ENCODE measurements around the gene FAM110A. TPM values are rescaled to one million over a fixed set of nuclear protein-coding genes. Genes with fewer than 3 reads are reported as not detected.

The FAM110A gene
- total and polyA plus RNA-seq, 9 of the 15 experiments (the other 6 are each of a cell fraction or from before 2014, with no cell fraction given) = 0.73 to 15.5 (median 3.6) TPM

DNA sequence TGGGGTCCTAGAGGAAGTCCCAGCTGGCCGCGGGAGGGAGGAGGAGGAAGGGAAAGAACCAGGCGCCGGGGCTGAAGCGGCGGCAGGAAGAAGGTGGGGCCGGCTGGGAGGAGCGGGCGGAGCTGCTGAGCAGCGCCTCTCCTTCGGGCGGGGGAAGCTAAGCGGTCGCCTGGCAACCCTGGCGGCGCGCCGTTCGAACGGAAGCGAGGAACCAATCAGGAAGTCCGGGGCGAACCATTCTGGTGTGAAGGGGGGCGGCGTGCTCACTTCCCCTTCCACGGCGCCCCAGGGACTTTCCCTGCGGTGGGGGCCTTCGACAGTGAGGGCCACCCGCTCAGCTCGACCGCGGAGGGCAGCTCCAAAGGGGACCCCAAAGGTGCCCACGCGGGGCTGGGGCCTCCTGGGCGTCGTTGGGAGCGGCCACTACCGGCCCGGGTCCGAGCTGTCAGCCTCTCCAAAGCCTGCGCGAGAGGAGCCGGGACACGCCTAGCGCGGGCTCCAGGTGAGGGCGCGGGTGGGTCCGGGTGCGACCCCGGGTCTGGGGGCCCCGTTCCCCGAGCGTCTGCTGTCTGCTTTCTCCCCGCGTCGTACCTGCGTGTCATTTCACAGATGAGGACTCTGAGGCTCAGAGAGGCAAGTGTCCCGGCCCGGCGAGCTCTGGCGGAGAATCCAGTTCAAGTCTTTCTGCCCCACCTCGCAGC, at the start of gene FAM110A (continued):
- TF ChIP-seq, protein P1, sequence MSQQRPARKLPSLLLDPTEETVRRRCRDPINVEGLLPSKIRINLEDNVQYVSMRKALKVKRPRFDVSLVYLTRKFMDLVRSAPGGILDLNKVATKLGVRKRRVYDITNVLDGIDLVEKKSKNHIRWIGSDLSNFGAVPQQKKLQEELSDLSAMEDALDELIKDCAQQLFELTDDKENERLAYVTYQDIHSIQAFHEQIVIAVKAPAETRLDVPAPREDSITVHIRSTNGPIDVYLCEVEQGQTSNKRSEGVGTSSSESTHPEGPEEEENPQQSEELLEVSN (IDR thresholded peaks at IDR 0.05; ENCODE audit: borderline replicate concordance in 1 of 2, extremely low read depth in 1 of 2, insufficient read depth in 1 of 2, insufficient read length in 1 of 2, low read depth in 1 of 2, low read length in 1 of 2, poor library complexity in 1 of 2, severe bottlenecking in 1 of 2) = peak in 1 of 2 experiments; percentile 21
- TF ChIP-seq, protein P2, sequence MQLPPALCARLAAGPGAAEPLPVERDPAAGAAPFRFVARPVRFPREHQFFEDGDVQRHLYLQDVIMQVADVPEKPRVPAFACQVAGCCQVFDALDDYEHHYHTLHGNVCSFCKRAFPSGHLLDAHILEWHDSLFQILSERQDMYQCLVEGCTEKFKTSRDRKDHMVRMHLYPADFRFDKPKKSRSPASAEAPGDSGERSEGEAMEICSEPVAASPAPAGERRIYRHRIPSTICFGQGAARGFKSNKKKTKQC (CRISPR knock-in tag; IDR thresholded peaks at IDR 0.05) = 0 out of 2 replicates have a peak, but pooled peaks have one; percentile 49
- TF ChIP-seq RBFOX2 (IDR thresholded peaks at IDR 0.05; ENCODE audit: low read depth, low read length) (peak; percentile 80), ZNF134 (CRISPR knock-in tag; conservative IDR thresholded peaks at IDR 0.05) (no peak), NRF1 (conservative IDR thresholded peaks at IDR 0.05 in 1 of 2, IDR thresholded peaks at IDR 0.05 in 1 of 2) (peak; percentile 67 to 75), TAL1 (IDR thresholded peaks at IDR 0.05) (no peak), GABPA (tag; conservative IDR thresholded peaks at IDR 0.05; ENCODE audit: low read depth) (peak; percentile 73), ZNF263 (CRISPR knock-in tag; IDR thresholded peaks at IDR 0.05; ENCODE audit: borderline replicate concordance) (peak; percentile 34; the same call in 1 of the 2 replicates), NFIC (IDR thresholded peaks at IDR 0.05) (0 out of 2 replicates have a peak, but pooled peaks have one; percentile 60), PHTF2 (CRISPR knock-in tag; IDR thresholded peaks at IDR 0.05) (no peak), NR1H2 (CRISPR knock-in tag; IDR thresholded peaks at IDR 0.05) (no peak)
- TF ChIP-seq, protein P3, sequence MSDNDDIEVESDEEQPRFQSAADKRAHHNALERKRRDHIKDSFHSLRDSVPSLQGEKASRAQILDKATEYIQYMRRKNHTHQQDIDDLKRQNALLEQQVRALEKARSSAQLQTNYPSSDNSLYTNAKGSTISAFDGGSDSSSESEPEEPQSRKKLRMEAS (CRISPR knock-in tag; IDR thresholded peaks at IDR 0.05) = peak; percentile 68
- TF ChIP-seq, protein P4, sequence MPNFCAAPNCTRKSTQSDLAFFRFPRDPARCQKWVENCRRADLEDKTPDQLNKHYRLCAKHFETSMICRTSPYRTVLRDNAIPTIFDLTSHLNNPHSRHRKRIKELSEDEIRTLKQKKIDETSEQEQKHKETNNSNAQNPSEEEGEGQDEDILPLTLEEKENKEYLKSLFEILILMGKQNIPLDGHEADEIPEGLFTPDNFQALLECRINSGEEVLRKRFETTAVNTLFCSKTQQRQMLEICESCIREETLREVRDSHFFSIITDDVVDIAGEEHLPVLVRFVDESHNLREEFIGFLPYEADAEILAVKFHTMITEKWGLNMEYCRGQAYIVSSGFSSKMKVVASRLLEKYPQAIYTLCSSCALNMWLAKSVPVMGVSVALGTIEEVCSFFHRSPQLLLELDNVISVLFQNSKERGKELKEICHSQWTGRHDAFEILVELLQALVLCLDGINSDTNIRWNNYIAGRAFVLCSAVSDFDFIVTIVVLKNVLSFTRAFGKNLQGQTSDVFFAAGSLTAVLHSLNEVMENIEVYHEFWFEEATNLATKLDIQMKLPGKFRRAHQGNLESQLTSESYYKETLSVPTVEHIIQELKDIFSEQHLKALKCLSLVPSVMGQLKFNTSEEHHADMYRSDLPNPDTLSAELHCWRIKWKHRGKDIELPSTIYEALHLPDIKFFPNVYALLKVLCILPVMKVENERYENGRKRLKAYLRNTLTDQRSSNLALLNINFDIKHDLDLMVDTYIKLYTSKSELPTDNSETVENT (CRISPR knock-in tag; IDR thresholded peaks at IDR 0.05) = peak; percentile 11; the same call in 1 of the 2 replicates
